Measurements from ENCODE around the gene THRB. TPM values are rescaled to one million over a fixed set of nuclear protein-coding genes. Genes with fewer than 3 reads are reported as not detected.

THRB gene
- total RNA-seq, 2 donors from 2014 or later: 0.24 to 0.26 TPM

DNA sequence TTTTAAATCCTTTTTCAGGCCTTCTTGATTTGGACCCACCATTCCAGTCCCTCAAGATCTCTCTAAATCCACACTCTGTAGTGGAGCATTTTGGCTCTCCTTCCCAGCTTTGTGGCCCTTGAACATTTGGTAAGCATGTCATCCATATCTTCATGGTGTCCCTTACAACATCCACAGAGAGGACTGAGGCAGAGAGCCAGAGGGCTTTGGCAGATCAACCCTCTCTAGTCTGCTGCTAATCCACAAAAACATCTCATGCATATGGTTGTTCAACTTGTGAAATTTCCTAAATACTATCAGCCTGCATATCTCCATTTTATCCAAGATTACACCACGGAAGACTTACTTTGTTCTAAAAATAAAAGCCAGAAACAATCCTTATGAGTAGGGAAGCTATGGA, 23.2 kb downstream of the THRB start:
- Mint-ChIP-seq H3K4me3 (no peak overlapping the region), H3K27ac (no peak overlapping the region), H3K9me3 (no peaks in the 10 kb centered on the region), H3K27me3 (ENCODE audit: insufficient read depth) (peaks cover 5% of the 10 kb centered on the region), H3K4me1 (no peaks in the 10 kb centered on the region), H3K36me3 (ENCODE audit: low read depth) (no peaks in the 10 kb centered on the region)
- no peaks in the 10 kb centered on the region for H3K36me3 ChIP-seq (ENCODE audit: control insufficient read depth, insufficient read depth, low read length)
- peaks cover 9% of the 10 kb centered on the region for H3K9me3 ChIP-seq (ENCODE audit: control insufficient read depth, low read length)
- no peak overlapping the region for H3K27ac ChIP-seq (ENCODE audit: low read depth, low read length)
- DNase-seq: no peak
- no peak overlapping the region for H3K4me3 ChIP-seq (ENCODE audit: low read length)
- TF ChIP-seq, protein P1, sequence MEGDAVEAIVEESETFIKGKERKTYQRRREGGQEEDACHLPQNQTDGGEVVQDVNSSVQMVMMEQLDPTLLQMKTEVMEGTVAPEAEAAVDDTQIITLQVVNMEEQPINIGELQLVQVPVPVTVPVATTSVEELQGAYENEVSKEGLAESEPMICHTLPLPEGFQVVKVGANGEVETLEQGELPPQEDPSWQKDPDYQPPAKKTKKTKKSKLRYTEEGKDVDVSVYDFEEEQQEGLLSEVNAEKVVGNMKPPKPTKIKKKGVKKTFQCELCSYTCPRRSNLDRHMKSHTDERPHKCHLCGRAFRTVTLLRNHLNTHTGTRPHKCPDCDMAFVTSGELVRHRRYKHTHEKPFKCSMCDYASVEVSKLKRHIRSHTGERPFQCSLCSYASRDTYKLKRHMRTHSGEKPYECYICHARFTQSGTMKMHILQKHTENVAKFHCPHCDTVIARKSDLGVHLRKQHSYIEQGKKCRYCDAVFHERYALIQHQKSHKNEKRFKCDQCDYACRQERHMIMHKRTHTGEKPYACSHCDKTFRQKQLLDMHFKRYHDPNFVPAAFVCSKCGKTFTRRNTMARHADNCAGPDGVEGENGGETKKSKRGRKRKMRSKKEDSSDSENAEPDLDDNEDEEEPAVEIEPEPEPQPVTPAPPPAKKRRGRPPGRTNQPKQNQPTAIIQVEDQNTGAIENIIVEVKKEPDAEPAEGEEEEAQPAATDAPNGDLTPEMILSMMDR (conservative IDR thresholded peaks at IDR 0.05): no peak
- 57% methylated on average over 1 of the region's 1 CpG; no CpG with 5 or more reads in 1 of the 2 experiments for WGBS, 2 experiments (ENCODE audit: insufficient coverage in 1 of 2, insufficient read length in 1 of 2)
- H3K27me3 ChIP-seq (ENCODE audit: control insufficient read depth, insufficient read depth, low read length, poor library complexity, severe bottlenecking): no peaks in the 10 kb centered on the region
- no peaks in the 10 kb centered on the region for H3K4me1 ChIP-seq (ENCODE audit: control insufficient read depth, insufficient read depth, low read length)
- H3K9ac ChIP-seq (ENCODE audit: extremely low read depth, low read length, poor library complexity, severe bottlenecking): no peak overlapping the region

DNA sequence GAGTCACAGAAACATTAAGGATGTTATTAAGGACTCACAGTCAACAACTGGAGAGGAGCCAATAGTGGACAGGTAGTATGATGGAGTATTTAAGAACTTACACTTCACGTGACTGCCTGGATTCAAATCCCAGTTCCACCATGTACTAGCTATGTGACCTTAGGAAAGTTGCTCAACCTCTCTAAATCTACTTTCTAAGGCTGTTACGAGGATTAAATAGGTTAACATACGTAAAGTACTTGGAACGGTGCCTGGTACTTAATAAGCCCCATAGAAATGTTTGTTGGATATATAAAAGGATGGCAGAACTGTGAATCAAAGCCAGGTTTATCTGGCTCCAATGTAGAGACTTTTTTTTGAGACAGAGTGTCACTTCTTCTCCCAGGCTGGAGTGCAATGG, 24.4 kb downstream of the THRB start:
- Mint-ChIP-seq H3K36me3 (ENCODE audit: low read depth) (no peaks in the 10 kb centered on the region), H3K27me3 (ENCODE audit: insufficient read depth) (peaks cover 5% of the 10 kb centered on the region), H3K4me3 (no peak overlapping the region), H3K4me1 (no peaks in the 10 kb centered on the region), H3K27ac (no peak overlapping the region), H3K9me3 (no peaks in the 10 kb centered on the region)
- DNase-seq: no peak
- Histone ChIP-seq H3K9ac (ENCODE audit: extremely low read depth, low read length, poor library complexity, severe bottlenecking) (no peak overlapping the region), H3K4me3 (ENCODE audit: low read length) (no peak overlapping the region), H3K4me1 (ENCODE audit: control insufficient read depth, insufficient read depth, low read length) (no peaks in the 10 kb centered on the region), H3K27me3 (ENCODE audit: control insufficient read depth, insufficient read depth, low read length, poor library complexity, severe bottlenecking) (no peaks in the 10 kb centered on the region), H3K27ac (ENCODE audit: low read depth, low read length) (no peak overlapping the region), H3K9me3 (ENCODE audit: control insufficient read depth, low read length) (peaks cover 9% of the 10 kb centered on the region), H3K36me3 (ENCODE audit: control insufficient read depth, insufficient read depth, low read length) (no peaks in the 10 kb centered on the region)
- TF ChIP-seq, protein P1 (conservative IDR thresholded peaks at IDR 0.05): no peak
- WGBS, 2 experiments (ENCODE audit: insufficient coverage in 1 of 2, insufficient read length in 1 of 2): 92 to 96% methylated on average over 3 to 4 of the region's 4 CpGs

DNA sequence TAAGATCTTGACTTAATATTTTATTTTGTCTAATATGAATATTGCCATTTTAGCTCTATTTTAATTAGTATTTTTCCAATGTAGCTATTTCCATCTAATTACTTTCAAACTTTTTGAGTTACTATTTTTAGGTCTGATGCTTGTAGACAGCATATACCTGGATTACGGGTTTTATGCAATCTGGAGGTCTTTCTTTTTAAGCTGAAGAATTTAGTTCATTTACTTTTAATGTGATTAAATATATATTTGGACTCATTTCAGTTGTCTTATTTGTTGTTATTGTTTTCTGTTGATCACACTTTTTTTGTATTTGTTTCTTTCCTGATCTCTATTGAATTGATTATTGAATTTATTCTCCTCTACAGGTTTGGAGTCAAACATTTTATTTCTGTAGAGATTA, 30.3 kb downstream of the THRB start:
- TF ChIP-seq, protein P1 (conservative IDR thresholded peaks at IDR 0.05): no peak
- no peak for DNase-seq
- Histone ChIP-seq H3K27me3 (ENCODE audit: control insufficient read depth, insufficient read depth, low read length, poor library complexity, severe bottlenecking) (no peaks in the 10 kb centered on the region), H3K4me1 (ENCODE audit: control insufficient read depth, insufficient read depth, low read length) (peaks cover 4% of the 10 kb centered on the region), H3K4me3 (ENCODE audit: low read length) (no peak overlapping the region), H3K27ac (ENCODE audit: low read depth, low read length) (no peak overlapping the region), H3K9me3 (ENCODE audit: control insufficient read depth, low read length) (peaks cover 9% of the 10 kb centered on the region), H3K9ac (ENCODE audit: extremely low read depth, low read length, poor library complexity, severe bottlenecking) (no peak overlapping the region), H3K36me3 (ENCODE audit: control insufficient read depth, insufficient read depth, low read length) (no peaks in the 10 kb centered on the region)
- peaks cover 4% of the 10 kb centered on the region for H3K27me3 Mint-ChIP-seq (ENCODE audit: insufficient read depth)
- H3K4me3 Mint-ChIP-seq: no peak overlapping the region
- no peaks in the 10 kb centered on the region for H3K36me3 Mint-ChIP-seq (ENCODE audit: low read depth)
- WGBS, 2 experiments (ENCODE audit: insufficient coverage in 1 of 2, insufficient read length in 1 of 2): 100% methylated on average over 1 of the region's 1 CpG; no CpG with 5 or more reads in 1 of the 2 experiments
- peaks cover 7% of the 10 kb centered on the region for H3K4me1 Mint-ChIP-seq
- H3K9me3 Mint-ChIP-seq: no peaks in the 10 kb centered on the region
- no peak overlapping the region for H3K27ac Mint-ChIP-seq
